EH (cell line): ENCODE results near the gene GRP.

Source experiments
- DNase-seq: peaks from one replicate; pipeline ENCODE4 v3.0.0-alpha.2; 2015; ENCODE audit warnings: low read depth

Gene GRP

DNA sequence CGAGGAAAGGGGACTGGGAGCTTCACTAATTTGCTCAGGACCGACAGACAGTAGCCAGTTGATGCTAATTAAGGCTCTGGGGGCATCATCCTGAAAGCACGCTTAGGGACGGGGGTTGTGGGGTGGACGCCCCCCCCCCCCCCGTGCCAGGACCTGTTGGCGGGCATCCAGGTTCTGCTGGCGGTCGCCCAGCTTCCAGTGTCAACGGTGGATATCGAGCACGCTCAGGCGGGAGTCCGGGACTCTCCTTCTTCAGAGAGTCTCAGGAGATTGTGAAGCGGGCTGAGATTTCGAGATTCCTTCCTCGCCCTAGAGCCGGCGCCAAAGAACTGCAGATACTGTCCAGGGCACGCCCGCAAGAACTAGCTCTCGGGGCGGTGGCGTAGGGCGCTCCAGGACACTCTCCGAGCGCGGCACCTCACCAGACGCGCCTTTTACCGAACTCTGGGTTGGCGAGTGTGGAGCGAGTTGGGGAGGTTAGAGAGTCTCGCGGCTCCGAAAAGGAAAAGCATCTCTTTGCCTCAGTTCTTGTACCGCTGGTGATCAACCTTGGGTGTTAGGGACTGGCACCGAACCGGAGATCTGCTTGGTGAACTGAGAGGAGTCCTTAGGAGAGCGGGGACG, 47.7 kb downstream of the GRP start:
- no peak for DNase-seq

DNA sequence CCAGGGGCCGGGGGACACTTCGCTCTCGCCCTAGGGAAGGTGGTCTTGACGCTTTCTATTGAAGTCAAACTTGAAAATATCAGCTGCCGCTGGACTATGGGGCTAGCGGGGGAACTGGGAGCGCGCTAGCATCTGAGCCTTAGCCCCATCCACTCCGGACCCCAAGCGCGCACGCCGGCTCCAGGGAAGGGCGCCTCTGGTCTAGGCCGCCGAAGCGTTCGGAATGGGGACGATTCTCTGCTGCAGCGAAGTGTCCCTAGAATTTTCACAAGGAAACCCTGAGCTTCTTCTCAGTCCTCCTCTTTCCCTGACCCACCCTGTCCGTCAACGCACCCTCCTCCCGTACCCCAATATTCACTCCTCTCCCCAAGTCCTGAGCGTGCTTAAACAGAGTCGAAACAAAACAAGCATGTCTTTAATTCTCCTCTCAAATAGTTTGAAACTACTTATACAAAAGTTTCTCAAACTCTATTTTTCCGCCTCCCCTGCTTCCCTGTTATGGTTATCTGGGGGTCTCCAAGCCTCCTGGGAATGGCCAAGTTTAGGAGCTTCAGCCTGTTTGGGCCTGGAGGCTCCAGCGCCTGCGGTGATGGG, 48.3 kb downstream of the GRP start:
- DNase-seq = no peak

DNA sequence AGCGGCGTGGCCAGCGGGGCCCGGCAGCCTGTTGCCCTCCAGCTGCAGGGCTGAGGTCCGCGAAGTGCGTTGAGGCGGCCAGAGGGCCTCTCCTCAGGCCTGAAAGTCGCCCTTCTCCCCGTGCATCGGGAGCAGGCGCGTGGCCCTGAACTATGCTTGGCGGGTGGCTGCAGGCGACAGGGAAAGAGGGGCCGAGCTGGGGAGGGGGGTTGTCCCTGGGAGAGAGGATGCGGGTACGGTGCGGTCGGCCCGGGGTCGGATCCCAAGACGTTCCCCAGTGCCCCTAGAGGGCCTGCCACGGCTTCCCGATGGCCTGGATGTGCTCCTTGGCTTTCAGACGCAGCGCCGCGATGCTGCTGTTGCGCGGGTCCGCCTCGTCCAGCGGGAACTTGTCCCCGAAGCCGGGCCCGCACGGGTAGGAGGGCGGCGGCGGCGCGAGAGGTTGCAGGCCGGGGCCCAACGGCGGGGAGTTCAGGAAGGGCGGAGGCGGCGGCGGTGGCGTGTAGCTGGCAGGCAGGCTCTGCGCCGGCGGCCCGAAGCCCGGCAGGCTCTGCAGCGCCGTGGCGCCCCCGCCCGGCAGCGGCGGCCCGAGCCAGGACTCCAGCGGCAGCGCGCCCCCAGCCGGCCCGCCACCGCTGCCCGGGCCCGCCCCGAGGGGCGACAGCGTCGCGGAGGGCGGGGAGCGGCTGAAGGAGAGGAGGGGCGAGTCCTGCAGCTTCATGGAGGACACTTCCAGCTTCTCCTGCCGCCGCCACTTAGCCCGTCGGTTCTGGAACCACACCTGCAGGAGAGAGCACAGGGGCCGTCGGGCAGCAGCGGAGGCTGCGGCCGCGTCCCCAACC, 49.0 kb downstream of the GRP start:
- DNase-seq = peak; percentile 8

DNA sequence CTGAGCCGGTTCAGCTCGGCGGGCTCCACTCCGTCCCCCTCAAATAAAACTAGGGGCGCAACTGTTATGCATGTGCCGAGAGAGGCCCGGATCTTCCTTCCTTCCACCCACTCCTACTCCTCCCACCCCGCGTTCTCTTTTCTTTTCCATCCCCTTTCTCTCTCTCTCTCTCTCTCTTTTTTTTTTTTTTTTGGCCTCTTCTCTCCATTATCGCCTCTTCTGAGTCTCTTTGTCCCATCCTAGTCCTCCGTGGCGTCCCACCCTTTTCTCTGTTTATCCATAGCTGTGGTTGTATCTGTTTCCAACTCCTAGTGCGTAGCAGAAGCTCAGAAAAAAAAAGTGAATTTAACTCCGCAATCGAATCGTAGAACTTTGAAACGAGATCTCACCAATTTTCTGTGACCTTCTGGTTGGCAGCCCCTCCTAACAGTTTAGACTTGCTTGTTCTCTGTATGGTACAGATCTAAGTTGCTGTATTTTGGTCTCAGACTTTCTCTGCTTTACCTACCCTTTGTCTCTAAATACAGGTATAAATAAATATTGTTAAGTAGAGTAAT, 49.7 kb downstream of the GRP start:
- no peak for DNase-seq

DNA sequence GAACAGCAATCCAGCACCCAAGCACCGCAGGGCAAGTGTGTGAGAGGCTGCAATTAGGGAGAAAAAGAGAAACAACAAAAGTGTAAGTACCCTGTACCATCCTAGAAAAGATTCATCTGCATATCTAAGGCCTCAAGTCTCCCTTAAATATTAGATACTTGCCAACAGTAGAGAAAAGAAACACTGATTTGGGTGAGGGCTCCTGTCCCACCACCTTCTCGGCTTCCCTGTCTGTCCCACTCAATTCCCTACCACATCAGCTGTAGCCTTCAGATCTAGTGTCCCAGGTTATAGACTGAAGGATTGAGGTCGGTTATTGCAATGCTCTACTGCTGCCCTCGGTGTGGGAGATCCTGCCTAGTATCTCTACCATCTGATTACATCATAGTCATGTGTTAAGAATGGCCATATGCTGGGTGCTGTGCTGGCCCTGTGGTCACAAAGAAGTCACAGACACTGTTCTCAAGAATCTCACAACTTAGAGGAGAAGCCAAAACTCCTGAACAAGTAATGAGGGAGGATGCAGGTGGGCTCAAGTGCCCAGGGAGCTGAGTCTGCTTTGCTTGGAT, 50.8 kb downstream of the GRP start:
- peak; percentile 13 for DNase-seq

DNA sequence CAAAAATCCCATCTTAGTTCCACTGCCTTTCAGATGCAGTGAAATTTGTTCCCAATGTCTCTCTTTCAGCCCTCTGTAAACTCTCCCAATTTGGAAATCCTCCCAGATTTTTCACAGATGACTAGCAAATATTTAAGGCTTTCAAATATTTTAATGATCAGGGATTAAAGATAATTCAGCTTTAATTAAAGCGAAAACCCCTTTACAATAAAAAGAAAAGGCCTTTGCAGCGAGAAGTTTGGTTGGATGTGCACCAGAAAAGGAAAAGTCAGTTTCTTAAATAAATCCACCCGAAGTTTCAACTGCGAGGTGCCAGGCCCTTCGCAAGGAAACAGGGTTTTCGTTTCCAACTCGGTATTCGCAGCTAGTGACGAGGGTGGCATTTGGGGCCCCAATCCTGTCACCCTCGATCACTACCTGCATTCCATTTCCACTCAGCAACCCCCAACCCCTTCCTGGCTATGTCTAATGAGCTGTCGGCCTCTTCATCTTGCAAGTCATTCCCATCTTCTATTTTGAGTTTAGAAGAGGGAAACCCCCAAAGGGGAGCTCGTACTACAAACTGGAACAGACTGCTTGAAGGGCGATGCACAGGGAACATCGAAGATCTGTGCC, 51.8 kb downstream of the GRP start:
- DNase-seq = no peak

DNA sequence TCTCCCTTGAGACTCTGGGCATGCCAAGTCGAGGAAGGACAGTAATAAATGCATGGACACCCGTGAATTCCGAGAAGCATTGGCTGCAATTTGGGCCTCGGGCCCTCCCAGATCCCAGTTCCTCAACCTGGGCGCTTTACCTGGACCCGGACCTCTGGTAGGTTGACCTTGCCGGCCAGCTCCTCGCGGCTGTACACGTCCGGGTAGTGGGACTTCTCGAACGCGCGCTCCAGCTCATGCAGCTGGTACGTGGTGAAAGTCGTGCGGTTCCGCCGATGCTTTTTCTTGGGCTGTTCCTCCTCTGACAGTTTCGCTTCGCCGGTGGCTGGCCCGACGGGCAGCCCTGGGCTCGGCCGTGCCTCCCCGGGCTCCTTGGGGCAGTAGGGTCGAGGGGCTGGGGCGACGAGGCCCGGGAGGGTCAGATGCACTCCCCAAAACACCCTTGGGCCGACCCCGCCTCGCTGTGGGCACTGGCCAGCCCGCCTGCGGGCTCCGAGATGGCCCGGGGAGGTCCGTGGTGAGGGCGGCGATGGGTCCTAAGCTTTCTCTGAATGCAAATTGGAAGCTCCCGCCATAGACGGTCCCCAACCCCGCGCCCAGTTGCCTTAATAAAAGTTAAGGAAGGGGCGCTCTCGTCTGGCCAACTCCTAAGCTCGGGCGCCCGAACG, 52.4 kb downstream of the GRP start:
- DNase-seq = no peak

DNA sequence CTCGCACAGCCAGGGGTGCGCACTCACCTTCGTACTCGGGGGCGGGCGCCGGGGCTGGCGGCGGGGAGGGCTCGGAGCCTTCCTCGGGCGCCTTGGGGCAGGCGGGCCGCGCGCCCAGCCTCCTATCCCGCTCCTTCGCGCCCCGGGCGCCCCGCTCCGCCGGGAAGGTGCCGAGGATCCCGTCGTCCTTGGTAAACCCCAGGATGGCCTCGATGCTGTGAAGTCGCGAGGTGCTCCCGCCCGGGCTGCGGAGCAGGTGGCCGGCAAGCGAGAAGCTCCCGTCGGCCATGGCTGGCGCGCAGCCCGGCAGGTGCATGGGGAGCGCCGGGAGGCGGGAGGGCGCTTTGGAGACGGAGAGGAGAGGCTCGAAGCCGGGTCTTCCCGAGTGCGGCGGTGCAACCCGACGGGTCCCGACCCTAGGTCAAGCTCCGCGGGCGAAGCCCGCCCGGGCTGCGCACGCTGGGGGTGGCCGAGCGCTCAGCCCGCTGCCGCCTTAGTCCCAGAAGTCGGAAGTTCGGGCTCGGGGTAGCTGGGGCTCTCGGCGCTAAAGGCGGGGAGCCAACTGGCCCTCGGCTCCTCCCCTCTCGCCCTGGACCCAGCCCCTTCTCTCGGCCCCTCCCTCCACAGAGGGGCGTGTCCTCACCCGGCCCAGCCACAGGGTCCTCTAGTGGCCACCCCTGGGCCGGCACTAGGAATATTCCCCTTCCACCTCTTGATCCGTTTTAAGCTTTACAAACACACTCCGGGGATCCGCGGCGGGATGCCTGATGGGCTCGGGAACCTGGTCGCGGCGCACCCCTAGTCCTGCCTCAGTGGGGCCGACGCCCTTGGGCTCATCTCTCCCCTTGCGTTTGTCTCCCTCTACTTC, 53.2 kb downstream of the GRP start, which contains the start of gene RAX:
RAX (minus strand) TSS at position 564 of the 868 bp plus-strand sequence; CDS start at position 316, 248 bp downstream.
- DNase-seq = peak; percentile 25

DNA sequence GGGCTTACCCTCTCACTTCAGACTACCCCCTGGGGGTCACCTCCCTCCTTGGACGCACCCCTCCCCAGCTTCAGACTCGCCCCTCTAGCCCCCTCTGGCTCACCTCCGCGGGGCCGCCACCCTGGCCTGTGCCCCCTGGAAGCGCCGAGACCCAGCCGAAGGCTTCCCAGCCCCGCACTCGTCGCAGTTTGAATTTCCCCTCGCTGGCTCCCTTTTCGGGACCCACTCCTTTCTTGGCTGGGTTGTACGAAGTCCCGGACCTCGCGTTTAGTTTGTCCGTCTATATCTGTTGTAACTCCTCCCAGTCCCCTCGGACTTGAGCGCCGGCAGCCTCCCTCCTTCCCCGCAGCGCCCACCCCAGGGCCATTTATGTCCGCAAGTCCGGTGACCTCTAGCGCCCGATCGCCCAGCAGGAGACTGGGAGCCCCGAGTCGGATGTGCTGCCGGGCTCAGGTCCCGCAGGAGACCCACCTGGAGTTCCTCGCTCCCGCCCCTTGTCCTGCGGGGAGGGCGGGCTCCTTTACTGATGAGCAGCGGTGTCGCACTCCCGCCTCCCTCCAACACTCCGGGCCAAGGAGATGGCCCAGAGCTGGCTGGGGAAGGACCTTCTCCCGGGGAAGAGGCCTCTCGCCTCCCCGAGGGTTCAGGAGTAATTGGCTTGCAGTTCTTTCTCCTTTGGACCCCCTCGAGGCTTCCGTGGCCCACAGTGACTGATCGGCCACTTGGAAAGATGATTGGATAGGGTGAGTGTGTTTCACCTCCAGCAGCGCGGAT, 54.0 kb downstream of the GRP start:
- no peak for DNase-seq

DNA sequence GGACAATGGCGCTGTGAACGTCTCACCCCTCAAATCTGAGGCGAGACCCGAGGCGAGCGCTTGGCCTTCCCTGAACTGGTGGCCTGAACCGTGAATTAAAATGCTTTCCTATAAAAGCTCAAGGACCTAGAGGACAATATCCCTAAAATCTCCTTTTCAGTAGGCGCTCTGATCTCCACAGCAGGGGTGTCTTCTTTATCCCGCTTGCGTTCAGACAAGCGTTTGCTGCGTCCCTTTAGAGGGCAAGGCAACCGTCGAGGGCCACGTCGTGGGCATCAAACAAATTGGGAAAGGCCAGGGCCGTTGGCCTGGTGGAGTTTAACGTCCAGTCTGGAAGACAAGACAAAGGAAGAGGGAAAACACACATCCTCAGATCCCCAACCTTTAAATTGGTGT, 54.6 kb downstream of the GRP start:
- DNase-seq = no peak

DNA sequence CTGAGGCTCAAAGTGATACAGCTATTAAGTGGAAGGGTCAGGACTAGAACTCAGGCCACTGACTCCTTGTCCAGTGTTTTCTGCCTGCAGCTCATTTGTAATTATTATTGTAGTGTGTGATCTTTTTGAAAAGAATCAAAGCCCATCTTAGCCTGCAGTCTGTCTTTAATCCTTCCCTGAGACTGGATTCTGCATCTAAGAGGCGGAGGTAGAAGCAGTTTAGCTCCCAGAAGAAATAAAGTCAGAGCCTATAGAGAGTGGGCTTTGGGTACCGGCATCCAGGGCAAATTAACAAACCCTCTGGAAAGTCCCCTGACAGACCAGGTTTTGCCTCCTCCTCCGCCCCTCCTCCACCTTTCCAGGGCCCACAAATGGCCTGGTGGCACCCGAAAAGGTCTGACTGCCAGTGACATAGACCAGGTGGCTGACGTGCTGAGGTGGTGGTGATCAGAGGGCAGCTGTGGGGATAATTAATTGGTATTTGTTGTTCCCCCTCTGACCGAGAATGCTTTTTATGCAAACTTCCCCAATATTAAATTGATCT, 55.5 kb downstream of the GRP start:
- DNase-seq = no peak

DNA sequence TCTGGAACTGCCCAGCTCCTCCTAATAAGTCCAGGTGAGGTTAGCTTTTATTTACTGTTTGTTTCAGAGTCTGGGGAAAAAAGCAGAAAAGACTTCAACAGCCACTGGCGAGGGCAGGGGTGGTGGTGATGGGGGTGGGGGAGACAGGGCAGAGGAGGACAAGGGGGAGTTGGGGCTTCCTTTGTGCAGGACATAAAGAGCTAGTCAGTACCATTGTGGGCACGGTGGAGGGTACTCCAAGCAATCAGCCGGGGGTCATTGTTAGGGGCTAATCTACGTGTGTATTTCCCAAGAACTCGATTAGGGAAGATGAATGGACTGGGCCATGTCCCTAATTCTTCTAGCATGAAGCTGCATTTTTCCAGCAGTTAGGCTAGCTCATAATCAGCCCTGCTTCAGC, 56.1 kb downstream of the GRP start:
- DNase-seq = no peak

DNA sequence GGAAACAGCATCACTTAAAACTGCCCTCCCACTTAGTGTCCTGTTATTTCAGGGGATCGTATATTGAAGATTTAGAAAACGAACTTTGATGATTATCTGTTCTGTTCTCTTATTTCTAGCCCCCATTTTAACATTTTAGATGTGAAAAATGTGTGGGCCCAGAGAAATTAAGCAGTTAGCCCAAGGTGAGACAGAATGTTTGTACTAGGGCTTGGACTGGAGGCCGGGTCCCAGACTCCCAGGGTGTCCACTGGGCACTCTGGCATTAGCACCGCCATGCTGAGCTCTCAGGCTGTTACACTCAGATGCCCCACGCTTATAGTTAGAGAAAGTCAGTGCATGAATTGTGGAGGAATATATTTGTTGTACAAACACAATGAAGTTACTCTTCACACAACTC, 58.8 kb downstream of the GRP start:
- no peak for DNase-seq

DNA sequence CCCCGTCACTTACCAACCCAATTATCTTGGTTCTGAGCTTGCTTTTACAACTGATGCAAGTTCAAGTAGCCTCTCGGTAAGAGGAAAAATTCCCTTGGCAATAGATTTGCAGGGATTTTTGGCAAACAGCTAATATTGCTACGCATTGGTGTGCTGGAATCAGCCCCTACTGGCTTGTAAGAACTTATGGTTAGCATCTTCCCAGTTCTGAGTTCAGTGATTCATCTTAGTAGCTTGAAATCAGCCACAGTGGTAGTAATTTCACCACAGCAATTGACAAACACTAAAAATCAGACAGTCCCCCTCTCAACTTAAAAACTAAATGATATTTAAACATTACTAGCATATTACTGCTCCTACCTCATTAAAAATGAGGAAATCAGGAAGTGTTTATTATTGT, 59.2 kb downstream of the GRP start:
- no peak for DNase-seq

DNA sequence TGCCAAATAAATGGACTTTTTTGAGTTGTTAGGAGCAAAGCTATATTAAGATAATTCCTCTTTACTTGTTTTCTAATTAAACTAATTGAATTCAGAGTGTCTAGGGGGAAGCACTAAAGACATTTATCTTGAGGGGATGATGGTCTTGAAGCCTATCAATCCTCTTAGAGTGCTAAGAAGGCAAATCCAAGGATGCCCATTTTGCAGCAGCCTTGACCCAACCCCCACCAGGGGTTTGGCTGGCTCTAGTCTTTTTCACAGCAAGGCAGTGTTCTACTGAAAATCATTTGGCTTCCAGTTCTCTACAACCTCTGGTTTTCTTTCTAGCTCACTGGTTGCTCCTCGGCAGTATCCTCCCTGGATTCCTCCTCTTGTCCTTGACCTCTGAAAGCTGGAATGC, 59.8 kb downstream of the GRP start:
- DNase-seq = no peak
